Erythroblast (primary cell): ENCODE measurements around the gene ARMH4.
A peak's percentile ranks its signal among the peaks of the same experiment; 100 is the strongest.

ENCODE experiments used
- DNase-seq, 2 experiments: peaks; one replicate each; lab custom pipeline; 2025; lab: John Stamatoyannopoulos, UW
- GATA1 ChIP-seq: IDR thresholded peaks from 2 replicates; pipeline ENCODE4 v1.6.1; 2011; ENCODE audit warnings: low read depth, mild to moderate bottlenecking, control low read depth, low read length, moderate library complexity
- POLR2A ChIP-seq: IDR thresholded peaks from 2 replicates; pipeline ENCODE4 v1.6.1; 2011; ENCODE audit warnings: mild to moderate bottlenecking, low read length

The ARMH4 gene

GRCh38 chr14:58152014-58152857 is at the start of gene ARMH4:
Gene ARMH4, minus strand, starts transcription at chr14:58152213. Its CDS starts 12,855 bp downstream, at chr14:58139358.
- DNase-seq = peak; percentile 90 to 92
- TF ChIP-seq GATA1 (no peak), POLR2A (no peak)

- TF ChIP-seq GATA1 (no peak), POLR2A (no peak)
- DNase-seq = peak; percentile 47 to 63
Measured at GRCh38 chr14:58200846-58201245, 48.8 kb upstream of the ARMH4 start.

- DNase-seq = no peak
- TF ChIP-seq POLR2A = no peak
- TF ChIP-seq GATA1 = no peak
Measured at GRCh38 chr14:58200480-58200841, 48.4 kb upstream of the ARMH4 start.

GRCh38 chr14:58199726-58200479 is 47.9 kb upstream of the ARMH4 start, which contains the start of gene ACTR10:
Gene ACTR10, plus strand, starts transcription at chr14:58200149. Its CDS starts 69 bp downstream, at chr14:58200218.
- DNase-seq = peak; percentile 89 to 93

GRCh38 chr14:58198086-58198485 is 46.1 kb upstream of the ARMH4 start:
- no peak for DNase-seq
- TF ChIP-seq GATA1 (no peak), POLR2A (no peak)

More at GRCh38 chr14:58199726-58200479, 47.9 kb upstream of the ARMH4 start, which contains the start of gene ACTR10:
- TF ChIP-seq POLR2A (peak; percentile 77), GATA1 (no peak)

- TF ChIP-seq POLR2A = no peak
- no peak for TF ChIP-seq GATA1
- peak in 1 of 2 experiments; percentile 7 for DNase-seq
Measured at GRCh38 chr14:58196198-58196597, 44.2 kb upstream of the ARMH4 start.

GRCh38 chr14:58193542-58193941 is 41.5 kb upstream of the ARMH4 start:
- DNase-seq = no peak
- TF ChIP-seq POLR2A (no peak), GATA1 (no peak)

GRCh38 chr14:58191763-58192601 is 40.0 kb upstream of the ARMH4 start:
- TF ChIP-seq GATA1 (no peak), POLR2A (no peak)
- DNase-seq = peak; percentile 12 to 30

GRCh38 chr14:58189176-58189575 is 37.2 kb upstream of the ARMH4 start:
- DNase-seq = no peak
- TF ChIP-seq GATA1 (no peak), POLR2A (no peak)

- TF ChIP-seq GATA1 (no peak), POLR2A (no peak)
- DNase-seq = no peak
Measured at GRCh38 chr14:58177125-58177524, 25.1 kb upstream of the ARMH4 start.

- no peak for TF ChIP-seq GATA1
- DNase-seq = peak; percentile 96 to 97
Measured at GRCh38 chr14:58171090-58171489, 19.1 kb upstream of the ARMH4 start.

- TF ChIP-seq POLR2A = no peak
- TF ChIP-seq GATA1 = no peak
- DNase-seq = no peak
Measured at GRCh38 chr14:58167891-58168290, 15.9 kb upstream of the ARMH4 start.

GRCh38 chr14:58167057-58167456 is 15.0 kb upstream of the ARMH4 start:
- DNase-seq = no peak
- TF ChIP-seq GATA1 = no peak
- no peak for TF ChIP-seq POLR2A
